Stimulated activated CD8-positive, alpha-beta memory T cell treated with anti-CD3 and anti-CD28 coated beads, Interleukin-7, amount 100 ng/mL, for 24 hours (primary cell): ENCODE measurements around the gene AADACL4.

Source experiments
- DNase-seq: peaks from one replicate; pipeline ENCODE4 v3.0.0-alpha.2; 2020; ENCODE audit warnings: low read depth

Gene AADACL4

DNA sequence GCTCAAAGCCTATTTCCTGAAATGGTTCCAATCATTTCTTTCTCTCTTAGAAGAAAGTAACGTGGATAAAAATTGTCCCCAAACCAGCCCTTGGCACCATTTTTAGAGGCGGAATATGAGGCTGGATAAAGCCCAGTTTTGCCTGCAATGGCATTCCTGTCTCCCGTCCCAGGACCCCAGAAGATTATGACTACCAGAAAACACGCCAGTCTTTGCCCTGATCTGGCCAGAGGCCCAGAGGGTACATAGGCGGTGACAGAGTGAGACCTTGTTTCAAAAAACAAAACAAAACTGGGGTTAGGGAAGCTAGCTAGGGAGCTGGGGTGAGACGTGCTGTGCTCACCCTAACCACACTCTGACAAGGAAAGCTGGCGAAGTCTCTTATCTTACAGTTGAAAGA is at the start of gene AADACL4:
Gene AADACL4 (plus strand): TSS at position 301 of the 400 bp plus-strand sequence. CDS start 462 bp downstream, outside the sequence.
- no peak for DNase-seq

DNA sequence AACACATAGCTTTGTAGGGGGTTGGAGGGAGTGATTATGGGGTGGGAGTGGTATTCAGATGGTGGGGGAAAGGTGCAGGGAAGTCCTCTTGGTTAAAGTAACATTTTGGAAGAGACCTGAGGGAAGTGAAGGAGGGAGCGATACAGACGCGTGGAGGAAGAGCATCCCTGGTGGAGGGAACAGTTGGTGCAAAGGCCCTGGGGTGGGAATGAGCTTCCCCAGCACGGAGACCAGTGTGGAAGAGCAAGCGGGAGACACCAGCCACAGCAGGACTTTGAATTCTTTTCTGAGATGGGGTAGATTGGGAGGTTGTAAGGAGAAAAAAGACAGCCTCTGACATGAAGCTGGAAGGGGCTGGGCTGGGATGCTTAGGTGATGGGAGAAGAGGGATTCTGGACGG is 49.4 kb upstream of the AADACL4 start:
- no peak for DNase-seq

DNA sequence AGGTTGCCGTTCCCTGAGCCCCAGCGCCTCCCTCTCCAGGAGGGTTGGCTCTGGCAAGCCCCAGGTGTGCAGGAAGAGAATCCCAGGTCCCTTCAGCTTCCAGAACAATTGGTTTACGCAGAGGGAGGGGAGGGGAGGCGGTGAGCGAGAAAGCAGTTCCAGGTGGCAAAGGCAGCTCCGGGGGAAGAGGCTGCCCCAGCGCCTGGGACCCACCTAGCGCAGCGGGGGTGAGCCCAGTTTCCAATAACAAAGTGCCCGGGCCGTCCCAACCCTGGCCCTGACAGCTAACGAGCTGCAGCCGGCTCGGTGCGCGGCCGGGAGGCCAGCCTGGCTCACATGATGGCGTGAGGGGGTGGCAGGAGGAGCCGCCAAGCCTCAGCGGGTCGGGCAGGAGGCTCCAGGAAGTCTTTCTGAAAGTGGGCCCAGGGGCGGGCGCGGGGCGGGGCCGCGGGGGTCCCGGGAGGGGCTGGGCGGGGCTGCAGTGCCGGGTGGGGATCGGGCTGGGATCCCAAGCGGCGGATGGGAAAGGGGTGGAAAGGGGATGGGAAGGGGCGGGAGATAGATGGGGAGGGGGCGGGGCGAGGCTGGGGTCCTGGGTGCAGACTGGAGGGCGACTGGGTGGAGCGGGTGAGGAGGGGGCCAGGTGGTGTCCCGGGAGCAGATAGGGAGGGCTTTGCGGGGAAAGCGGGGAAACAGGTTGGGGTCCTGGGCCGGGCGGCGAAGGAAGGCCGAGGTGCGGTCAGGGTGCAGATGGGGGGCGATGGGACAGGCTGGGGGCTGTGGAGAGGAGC is 48.7 kb upstream of the AADACL4 start:
- no peak for DNase-seq

- DNase-seq, result no peak
Measured at GRCh38 chr1:12595757-12596006, 48.2 kb upstream of the AADACL4 start.

DNA sequence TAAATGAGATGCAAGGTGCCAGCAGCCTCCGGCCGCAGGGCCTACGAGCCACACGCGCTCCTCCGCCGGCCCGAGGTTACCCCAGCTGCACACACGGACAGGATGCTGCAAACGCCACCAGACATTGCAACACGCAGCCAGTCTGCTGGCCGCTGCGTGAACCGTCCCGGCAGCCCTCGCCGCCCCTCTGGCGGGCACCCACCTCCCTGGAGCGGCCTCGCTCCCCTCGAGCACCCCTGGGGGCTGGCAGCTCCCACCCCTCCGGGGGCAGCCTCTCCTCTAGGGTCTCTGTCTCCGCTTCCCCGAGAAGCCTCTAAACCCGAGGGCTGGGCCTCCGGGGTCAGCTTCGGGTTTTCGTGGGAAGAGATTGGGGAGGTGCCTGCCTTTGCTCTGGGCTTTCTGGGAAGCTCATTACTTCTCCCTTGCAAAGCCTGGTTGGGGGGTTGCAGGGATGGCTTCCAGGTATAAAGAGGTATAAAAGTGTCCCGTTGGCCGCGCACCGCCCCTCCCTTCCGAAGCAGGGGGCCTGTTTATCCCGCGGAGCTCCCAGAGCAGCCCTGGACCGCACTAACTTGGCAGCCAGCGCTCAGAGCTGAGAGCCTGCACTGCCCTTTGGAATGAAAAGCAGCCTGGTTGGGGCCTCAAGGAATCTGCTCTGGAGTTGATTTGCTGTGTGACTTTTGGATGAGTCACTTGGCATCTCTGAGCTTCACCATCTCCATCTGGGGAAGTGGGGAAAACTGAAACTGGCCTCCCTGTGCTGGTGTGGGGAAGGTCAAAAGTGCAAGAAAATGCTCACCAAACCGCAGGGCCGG is 47.7 kb upstream of the AADACL4 start:
- DNase-seq, result no peak

DNA sequence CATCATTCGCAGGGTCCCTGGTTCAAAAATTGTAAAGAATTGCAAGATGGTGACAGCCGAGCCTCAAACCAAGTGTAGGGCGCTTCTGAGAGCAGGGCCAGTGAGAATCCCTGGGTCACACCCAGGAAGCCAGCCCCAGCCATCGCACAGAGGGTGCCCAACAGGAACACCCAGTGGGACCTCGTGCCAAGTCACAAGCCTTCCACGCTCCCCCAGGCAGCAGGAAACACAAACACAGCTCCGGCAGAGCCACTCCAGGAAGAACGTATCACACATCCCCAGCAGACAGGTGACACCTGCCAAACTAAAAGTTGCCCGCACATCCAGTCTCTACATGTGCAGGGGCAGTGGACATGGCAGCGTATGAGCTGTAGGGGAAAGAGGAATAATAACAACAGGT is 46.1 kb upstream of the AADACL4 start:
- DNase-seq, result no peak

DNA sequence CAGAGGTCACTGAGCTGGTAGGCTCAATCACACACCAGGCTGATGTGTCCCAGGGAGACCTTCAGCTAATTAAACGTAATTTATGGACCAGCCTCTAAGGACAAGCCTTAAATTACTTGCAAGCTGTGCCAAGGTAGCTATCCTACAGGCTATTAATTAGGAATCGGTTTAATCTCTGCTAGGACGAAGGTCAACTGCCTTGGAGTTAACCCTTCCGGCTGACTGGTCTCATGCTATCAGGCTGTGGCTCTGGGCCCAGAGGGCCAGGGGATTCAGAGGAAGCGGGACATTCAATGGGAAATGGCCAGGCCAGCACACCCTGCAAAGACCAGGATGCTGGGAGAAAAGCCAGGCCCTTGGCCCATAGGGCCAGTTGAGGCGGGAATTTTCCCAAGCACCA is 44.9 kb upstream of the AADACL4 start:
- no peak for DNase-seq

- DNase-seq, result no peak
Measured at GRCh38 chr1:12599657-12600056, 44.2 kb upstream of the AADACL4 start.

- DNase-seq, result no peak
Measured at GRCh38 chr1:12600335-12600734, 43.5 kb upstream of the AADACL4 start.

DNA sequence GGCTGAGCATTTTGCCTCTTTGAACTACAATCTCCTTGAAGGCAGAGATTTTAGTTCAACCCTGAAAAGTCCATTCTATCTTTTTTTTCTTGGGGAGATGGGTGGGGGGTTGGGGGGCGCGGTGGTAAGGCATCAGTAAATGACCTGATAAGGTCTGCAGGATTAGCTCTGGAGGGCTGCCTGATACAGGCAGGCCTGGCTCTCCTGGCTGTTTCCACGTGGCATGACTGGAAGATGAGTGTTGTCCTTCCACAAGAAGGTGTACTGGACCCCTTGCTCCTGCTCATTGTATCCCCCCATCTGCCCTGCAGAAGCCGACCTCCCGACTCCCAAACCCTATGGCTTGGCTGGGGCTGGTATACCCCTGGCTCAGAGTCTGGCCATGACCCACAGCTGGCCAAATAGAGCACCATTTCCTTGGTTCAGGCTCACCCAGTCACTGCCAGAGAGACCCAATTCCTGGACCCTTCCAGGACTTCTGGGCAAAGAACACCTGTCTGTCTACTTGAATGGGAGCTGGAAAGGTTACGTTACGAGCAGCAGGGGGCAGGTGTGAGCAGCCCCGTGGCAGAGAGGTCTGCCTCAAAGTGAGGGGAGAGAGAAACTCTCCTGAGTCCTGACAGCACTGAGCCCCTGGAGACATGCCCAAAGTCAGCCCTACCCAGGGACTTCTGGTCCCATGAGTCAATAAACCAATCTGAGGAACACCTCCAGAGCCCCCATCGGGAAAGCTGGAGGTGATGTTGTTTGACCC is 42.8 kb upstream of the AADACL4 start:
- DNase-seq, result no peak

DNA sequence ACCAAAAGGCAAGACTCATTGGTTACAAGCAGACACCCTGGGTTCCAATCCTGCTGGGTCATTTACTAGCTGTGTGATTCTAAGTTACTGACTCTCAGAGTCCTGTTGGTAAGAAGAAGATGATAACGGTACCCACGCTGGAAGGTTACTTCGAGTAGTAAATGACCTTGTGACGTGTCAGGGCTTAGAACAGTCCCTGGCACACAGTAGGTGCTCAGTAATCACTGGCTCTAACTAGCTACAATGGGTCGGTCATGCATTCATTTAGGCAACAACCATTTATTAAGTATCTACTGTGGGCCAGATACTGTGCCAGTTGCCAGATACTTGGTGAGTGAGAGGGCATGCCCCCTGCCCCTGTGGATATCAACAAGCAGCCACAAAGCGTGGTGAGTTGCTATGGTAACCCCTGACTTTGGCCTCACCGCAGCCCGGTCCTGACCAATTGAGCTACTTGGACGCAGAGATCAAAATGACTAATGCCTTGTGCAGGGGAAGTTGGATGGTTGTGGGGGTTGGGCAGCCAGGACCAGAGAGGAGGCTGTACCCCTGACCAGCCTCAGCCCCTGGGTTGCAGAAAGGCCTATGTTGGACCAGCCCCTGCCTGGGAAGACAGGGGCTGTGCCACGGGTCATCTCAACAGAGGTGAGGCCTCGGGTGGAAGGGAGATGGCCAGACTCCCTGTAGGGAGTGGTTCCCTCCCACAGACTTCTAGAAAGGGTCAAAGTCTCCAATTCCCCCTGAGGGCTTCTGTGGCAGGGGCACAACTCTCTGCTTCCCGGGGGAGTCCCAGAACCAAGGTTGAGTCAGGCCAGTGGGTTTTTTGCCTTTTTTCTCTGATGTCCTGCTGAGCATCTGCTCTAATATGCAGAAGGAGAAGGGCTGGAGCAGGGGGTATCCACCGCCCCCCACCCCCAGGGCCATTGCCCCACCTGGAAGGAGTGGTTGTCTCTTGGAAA is 41.9 kb upstream of the AADACL4 start:
- DNase-seq, result no peak

GRCh38 chr1:12602659-12603024 is 41.2 kb upstream of the AADACL4 start:
- no peak for DNase-seq

DNA sequence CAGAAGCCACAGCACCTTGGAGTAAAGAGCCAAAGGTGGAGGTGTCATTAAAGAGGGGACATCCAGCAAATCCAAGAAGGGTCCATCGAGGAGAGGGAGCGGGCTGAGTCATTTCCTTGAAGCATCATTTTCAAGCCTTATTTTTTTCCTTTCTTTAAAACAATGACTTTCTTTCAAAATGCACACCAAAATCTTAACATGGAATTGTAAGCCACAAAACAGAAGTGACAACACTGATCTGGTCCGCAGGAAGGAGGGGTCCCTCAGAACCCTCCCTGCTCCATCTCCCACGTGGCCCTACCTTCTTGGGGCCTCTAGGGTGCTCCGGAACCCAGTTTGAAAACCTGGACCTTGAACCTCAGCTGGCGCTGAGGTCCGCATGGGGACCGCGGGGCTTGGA is 40.7 kb upstream of the AADACL4 start:
- DNase-seq, result no peak

GRCh38 chr1:12604114-12604874 is 39.6 kb upstream of the AADACL4 start:
- no peak for DNase-seq

DNA sequence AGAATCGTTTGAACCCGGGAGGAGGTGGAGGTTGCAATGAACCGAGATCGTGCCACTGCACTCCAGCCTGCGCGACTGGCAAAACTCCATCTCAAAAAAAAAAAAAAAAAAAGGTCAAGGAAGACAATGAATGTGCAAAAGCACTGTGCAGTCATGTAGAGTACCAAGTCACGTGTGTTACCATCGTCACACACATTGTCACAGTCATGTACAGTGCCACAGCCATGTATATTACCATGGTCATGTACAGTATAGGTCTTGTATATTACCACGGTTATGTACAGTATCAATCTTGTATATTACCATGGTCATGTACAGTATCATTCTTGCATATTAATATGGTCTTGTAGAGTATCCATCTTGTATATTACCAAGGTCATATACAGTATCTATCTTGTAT is 38.9 kb upstream of the AADACL4 start:
- DNase-seq, result no peak

DNA sequence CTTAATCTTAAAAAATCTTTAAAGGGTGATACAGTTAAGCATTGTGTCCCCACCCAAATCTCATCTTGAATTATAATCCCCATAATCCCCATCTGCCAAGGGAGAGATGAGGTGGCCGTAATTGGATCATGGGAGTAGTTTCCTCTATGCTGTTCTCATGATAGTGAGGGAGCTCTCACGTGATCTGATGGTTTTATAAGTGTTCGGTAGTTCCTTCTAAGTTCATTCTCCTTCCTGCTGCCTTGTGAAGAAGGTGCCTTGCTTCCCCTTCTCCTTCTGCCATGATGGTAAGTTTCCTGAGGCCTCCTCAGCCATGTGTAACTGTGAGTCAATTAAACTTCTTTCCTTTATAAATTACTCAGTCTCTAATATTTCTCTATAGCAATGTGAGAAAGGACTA is 36.6 kb upstream of the AADACL4 start:
- no peak for DNase-seq

GRCh38 chr1:12608311-12608957 is 35.5 kb upstream of the AADACL4 start:
- DNase-seq, result no peak

GRCh38 chr1:12609469-12610003 is 34.3 kb upstream of the AADACL4 start:
- no peak for DNase-seq

DNA sequence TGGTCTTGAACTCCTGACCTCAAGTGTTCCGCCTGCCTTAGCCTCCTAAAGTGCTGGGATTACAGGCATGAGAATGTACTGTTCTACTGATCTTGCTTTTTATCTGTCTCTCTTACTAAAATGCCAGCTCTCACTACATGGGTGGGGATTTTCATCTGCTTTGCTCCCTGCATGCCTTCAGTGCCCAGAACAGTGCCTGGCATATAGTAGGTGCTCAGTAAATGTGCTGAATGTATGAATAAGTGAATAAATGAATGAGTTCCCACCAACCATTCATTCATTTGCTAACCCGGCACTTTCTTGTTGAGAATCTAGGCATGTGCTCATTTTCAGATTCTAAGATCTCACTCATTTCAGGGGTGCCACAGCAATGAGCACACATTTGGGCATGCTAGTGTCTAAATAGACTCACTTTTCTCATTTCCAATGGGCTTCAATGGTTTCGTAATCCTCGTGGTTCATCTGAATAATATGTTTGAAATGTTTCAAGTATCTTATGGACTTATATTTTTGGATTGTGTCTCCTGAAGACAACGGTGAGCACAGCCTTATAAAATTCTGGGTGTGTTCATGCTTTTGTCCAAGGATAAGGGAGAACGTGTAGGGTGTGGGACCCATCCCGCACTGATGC is 33.5 kb upstream of the AADACL4 start:
- no peak for DNase-seq

GRCh38 chr1:12610941-12611340 is 32.9 kb upstream of the AADACL4 start:
- no peak for DNase-seq
